Measurements from ENCODE around the gene POLDIP2. TPM values are rescaled to one million over a fixed set of nuclear protein-coding genes. Genes with fewer than 3 reads are reported as not detected.

POLDIP2 gene
- total RNA-seq, 6 experiments from 2014 or later = 92.5 to 156 (median 130) TPM

- Histone ChIP-seq H3K27ac (peak overlapping the region in 1 of 3 donors; percentile 65), H3K36me3 (peaks cover 0 to 43% (median 10%) of the 10 kb centered on the region in 4 donors), H3K27me3 (no peaks in the 10 kb centered on the region), H3K4me3 (no peak overlapping the region), H3K9me3 (no peaks in the 10 kb centered on the region), H3K4me1 (peaks cover 0 to 30% (median 12%) of the 10 kb centered on the region in 4 donors)
- TF ChIP-seq CTCF (IDR thresholded peaks at IDR 0.05) (no peak), POLR2A (IDR thresholded peaks at IDR 0.05) (no peak)
- WGBS (ENCODE audit: insufficient coverage, low coverage, low lambda C conversion rate, missing lambda C conversion rate) = 80% methylated on average over 1 of the region's 3 CpGs
- ATAC-seq (no peak), DNase-seq (no peak)
- intact Hi-C loops (cut with DNase I) = no loop called here
Measured at GRCh38 chr17:28397275-28397674, 39.9 kb upstream of the POLDIP2 start.

GRCh38 chr17:28396635-28397239 lies 39.4 kb upstream of the POLDIP2 start:
- Histone ChIP-seq H3K4me3 (no peak overlapping the region), H3K9me3 (no peaks in the 10 kb centered on the region), H3K27ac (peak overlapping the region in 1 of 3 donors; percentile 18), H3K36me3 (peaks cover 0 to 37% (median 8%) of the 10 kb centered on the region in 4 donors), H3K4me1 (peaks cover 0 to 30% (median 12%) of the 10 kb centered on the region in 4 donors), H3K27me3 (no peaks in the 10 kb centered on the region)
- no peak for DNase-seq
- TF ChIP-seq POLR2A (IDR thresholded peaks at IDR 0.05) (no peak), CTCF (IDR thresholded peaks at IDR 0.05) (no peak)
- WGBS (ENCODE audit: insufficient coverage, low coverage, low lambda C conversion rate, missing lambda C conversion rate) = 57% methylated on average over 4 of the region's 6 CpGs
- peak in 1 of 4 donors; percentile 2 for ATAC-seq
- intact Hi-C loops (cut with DNase I) = no loop called here

GRCh38 chr17:28395968-28396367 lies 38.6 kb upstream of the POLDIP2 start:
- Histone ChIP-seq H3K4me1 (peaks cover 0 to 30% (median 12%) of the 10 kb centered on the region in 4 donors), H3K9me3 (no peaks in the 10 kb centered on the region), H3K36me3 (peaks cover 0 to 30% (median 7%) of the 10 kb centered on the region in 4 donors), H3K4me3 (no peak overlapping the region), H3K27ac (no peak overlapping the region), H3K27me3 (no peaks in the 10 kb centered on the region)
- WGBS (ENCODE audit: insufficient coverage, low coverage, low lambda C conversion rate, missing lambda C conversion rate) = 83% methylated on average over 1 of the region's 6 CpGs
- no peak for TF ChIP-seq CTCF (IDR thresholded peaks at IDR 0.05)
- no peak for TF ChIP-seq POLR2A (IDR thresholded peaks at IDR 0.05)
- DNase-seq = no peak
- no peak for ATAC-seq
- intact Hi-C loops (cut with DNase I) = no loop called here

GRCh38 chr17:28395426-28395825 lies 38.1 kb upstream of the POLDIP2 start:
- DNase-seq (no peak), ATAC-seq (no peak)
- H3K36me3 ChIP-seq = peaks cover 0 to 30% (median 6%) of the 10 kb centered on the region in 4 donors
- WGBS (ENCODE audit: insufficient coverage, low coverage, low lambda C conversion rate, missing lambda C conversion rate) = 71% methylated on average over 1 of the region's 2 CpGs
- H3K9me3 ChIP-seq = no peaks in the 10 kb centered on the region
- TF ChIP-seq POLR2A (IDR thresholded peaks at IDR 0.05) (no peak), CTCF (IDR thresholded peaks at IDR 0.05) (no peak)
- intact Hi-C loops (cut with DNase I) = no loop called here
- no peak overlapping the region for H3K27ac ChIP-seq
- no peaks in the 10 kb centered on the region for H3K27me3 ChIP-seq
- H3K4me3 ChIP-seq = no peak overlapping the region
- H3K4me1 ChIP-seq = peaks cover 0 to 30% (median 12%) of the 10 kb centered on the region in 4 donors
